IMR-90 (cell line): ENCODE data around the gene TARBP2. TPM values are rescaled to one million over a fixed set of nuclear protein-coding genes. Genes with fewer than 3 reads are reported as not detected.

Experiments
- ATAC-seq: fragments of 200-7000 bp; cut with Tn5 transposase; 2 replicates; pipeline ENCODE4 v1.9.1; 2020; ENCODE audit warnings: low read depth, mild to moderate bottlenecking, moderate library complexity
- BruUV-seq: library from RNA; stranded (reverse); fragments of 400-500 nt; replicated peaks from 2 replicates; lab custom pipeline; 2021; lab: Mats Ljungman, UMichigan
- CTCF ChIA-PET: fragments of 300-600 bp; formaldehyde crosslinking; extraction: SDS; loops from one replicate; lab custom pipeline; 2021; ENCODE audit warnings: antibody characterized with exemption; lab: Yijun Ruan, JAX
- POLR2A ChIA-PET: fragments of 300-600 bp; sonication (Branson Sonifier 250); formaldehyde crosslinking; loops from one replicate; lab custom pipeline; 2022; ENCODE audit warnings: antibody characterized with exemption; ENCODE audit not compliant: unreplicated experiment; lab: Charles Lee
- DNase-seq: peaks from one replicate; pipeline ENCODE4 v3.0.0; 2013
- H2AFZ ChIP-seq: replicated peaks from 2 replicates; pipeline ENCODE3; 2013; ENCODE audit warnings: low read length, mild to moderate bottlenecking; ENCODE audit not compliant: poor library complexity
- H2AK5ac ChIP-seq: 2 replicates; pipeline ENCODE4 v1.6.1; 2013; ENCODE audit warnings: low read depth, low read length, inconsistent platforms
- H2AK9ac ChIP-seq: replicated peaks from 2 replicates; pipeline ENCODE3; 2013; ENCODE audit warnings: mild to moderate bottlenecking, low read depth, low read length, moderate library complexity; ENCODE audit not compliant: poor library complexity
- H2BK120ac ChIP-seq: 2 replicates; pipeline ENCODE4 v1.6.1; 2013; ENCODE audit warnings: low read depth, low read length, inconsistent platforms
- H2BK15ac ChIP-seq: 3 replicates; pipeline ENCODE4 v1.6.1; 2013; ENCODE audit warnings: low read depth, low read length, inconsistent platforms
- H2BK20ac ChIP-seq: 2 replicates; pipeline ENCODE4 v1.6.1; 2013; ENCODE audit warnings: low read depth, mild to moderate bottlenecking, inconsistent platforms, low read length, moderate library complexity
- H2BK5ac ChIP-seq: 2 replicates; pipeline ENCODE4 v1.6.1; 2013; ENCODE audit warnings: mild to moderate bottlenecking, low read depth, low read length, inconsistent platforms; ENCODE audit not compliant: poor library complexity, severe bottlenecking
- H3K14ac ChIP-seq: replicated peaks from 2 replicates; pipeline ENCODE4 v1.6.1; 2013; ENCODE audit warnings: low read depth, low read length, inconsistent platforms
- H3K18ac ChIP-seq: 2 replicates; pipeline ENCODE4 v1.6.1; 2013; ENCODE audit warnings: low read depth, low read length, control low read depth
- H3K23ac ChIP-seq: 2 replicates; pipeline ENCODE4 v1.6.1; 2013; ENCODE audit warnings: low read depth, low read length, inconsistent platforms
- H3K27ac ChIP-seq: 2 replicates; pipeline ENCODE4 v1.5.1; 2013; ENCODE audit warnings: mild to moderate bottlenecking, control low read depth, low read length; ENCODE audit not compliant: insufficient read depth
- H3K27me3 ChIP-seq: 2 replicates; pipeline ENCODE4 v1.6.1; 2013; ENCODE audit warnings: low read length; ENCODE audit not compliant: control insufficient read depth, insufficient read depth
- H3K36me3 ChIP-seq: 2 replicates; pipeline ENCODE4 v1.6.1; 2013; ENCODE audit warnings: low read length, mixed read lengths; ENCODE audit not compliant: control insufficient read depth, insufficient read depth
- H3K4ac ChIP-seq: 2 replicates; pipeline ENCODE4 v1.6.1; 2013; ENCODE audit warnings: low read depth, low read length, inconsistent platforms
- H3K4me1 ChIP-seq: 2 replicates; pipeline ENCODE4 v1.6.1; 2013; ENCODE audit warnings: low read length, mixed read lengths; ENCODE audit not compliant: control insufficient read depth, insufficient read depth
- H3K4me2 ChIP-seq: 2 replicates; pipeline ENCODE4 v1.6.1; 2013; ENCODE audit warnings: low read depth, mild to moderate bottlenecking, control low read depth, low read length, moderate library complexity
- H3K4me3 ChIP-seq: 2 replicates; pipeline ENCODE4 v1.5.1; 2013; ENCODE audit warnings: low read depth, mild to moderate bottlenecking, control low read depth, low read length, moderate library complexity; ENCODE audit not compliant: insufficient read depth
- H3K56ac ChIP-seq: 2 replicates; pipeline ENCODE4 v1.6.1; 2013; ENCODE audit warnings: low read length, inconsistent platforms; ENCODE audit not compliant: insufficient read depth; ENCODE audit errors: extremely low read depth
- H3K79me1 ChIP-seq, 2 experiments: 2 replicates each; pipeline ENCODE4 v1.6.1; 2013; ENCODE audit warnings: low read length in 2 of 2, inconsistent platforms in 1 of 2, low read depth in 1 of 2
- H3K9ac ChIP-seq: 2 replicates; pipeline ENCODE4 v1.6.1; 2013; ENCODE audit warnings: low read depth, low read length, control low read depth
- H3K9me1 ChIP-seq: 2 replicates; pipeline ENCODE4 v1.6.1; 2013; ENCODE audit warnings: low read length, inconsistent platforms; ENCODE audit not compliant: insufficient read depth
- H3K9me3 ChIP-seq: 2 replicates; pipeline ENCODE4 v1.6.1; 2013; ENCODE audit warnings: low read length; ENCODE audit not compliant: control insufficient read depth, insufficient read depth
- H4K20me1 ChIP-seq: 2 replicates; pipeline ENCODE4 v1.6.1; 2013; ENCODE audit warnings: low read length, inconsistent platforms; ENCODE audit not compliant: insufficient read depth
- H4K5ac ChIP-seq: 2 replicates; pipeline ENCODE4 v1.6.1; 2013; ENCODE audit warnings: mild to moderate bottlenecking, low read depth, low read length, control low read depth
- H4K8ac ChIP-seq, 2 experiments: 2 replicates each; pipeline ENCODE4 v1.6.1; 2013; ENCODE audit warnings: low read depth in 2 of 2, low read length in 2 of 2, control low read depth in 1 of 2, inconsistent platforms in 1 of 2
- H4K91ac ChIP-seq: 2 replicates; pipeline ENCODE4 v1.6.1; 2013; ENCODE audit warnings: low read depth, low read length, inconsistent platforms; ENCODE audit not compliant: insufficient read depth
- CEBPB ChIP-seq: IDR thresholded peaks from 2 replicates; pipeline ENCODE4 v1.6.1; 2012; ENCODE audit warnings: low read depth, low read length, improper control_type of control experiment
- ELK1 ChIP-seq: fragments of 150-350 bp; IDR thresholded peaks from 2 replicates; pipeline ENCODE4 v1.6.1; 2016; ENCODE audit warnings: low read depth, mild to moderate bottlenecking, low read length, moderate library complexity, borderline replicate concordance
- RAD21 ChIP-seq: IDR thresholded peaks from 2 replicates; pipeline ENCODE4 v1.6.1; 2012; ENCODE audit warnings: low read length, improper control_type of control experiment
- SMC3 ChIP-seq: fragments of 150-350 bp; IDR thresholded peaks from 2 replicates; pipeline ENCODE4 v1.6.1; 2016; ENCODE audit warnings: low read depth, mild to moderate bottlenecking, antibody characterized with exemption, low read length, moderate library complexity
- WGBS, 2 experiments: methylation state at CpG; one replicate each; pipeline versions ENCODE4 v1.1.5 to v1.1.7; 2013; ENCODE audit warnings: missing lambda C conversion rate in 2 of 2; ENCODE audit not compliant: insufficient read length in 1 of 2; ENCODE audit errors: extremely low coverage in 2 of 2; 5-methylcytosine and 5-hydroxymethylcytosine counted together
- dilution Hi-C: fragments of 300-500 bp; cut with HindIII; formaldehyde crosslinking; loops from one replicate; pipeline ENCODE4 v1.14.3; 2018; ENCODE audit warnings: low sequenced_read_pairs; ENCODE audit not compliant: unreplicated experiment
- in situ Hi-C: fragments of 300-500 bp; cut with MboI; formaldehyde crosslinking; loops from 3 replicates; pipeline ENCODE4 v1.14.3; 2019; ENCODE audit warnings: low sequenced_read_pairs, inconsistent platforms, mixed read lengths
- intact Hi-C: fragments of 100-400 bp; cut with micrococcal nuclease; formaldehyde crosslinking; loops from 2 replicates; pipeline ENCODE4 v1.10.0; 2022
- polyA plus RNA-seq, 3 experiments: library from polyadenylated mRNA; depleted of rRNA; stranded (reverse); fragments of >200 nt; gene quantifications; 2 replicates each; pipeline ENCODE4 v1.2.3, GENCODE V29; 2012; ENCODE audit warnings: low replicate concordance in 1 of 3
- total RNA-seq: library from RNA; depleted of rRNA; stranded (reverse); fragments of >200 nt; gene quantifications from 2 replicates; pipeline ENCODE4 v1.2.3, GENCODE V29; 2012

TARBP2 gene
- total and polyA plus RNA-seq, 2 of the 4 experiments (the other 2 are of a cell fraction), result 27.4 to 46.1 TPM

GRCh38 chr12:53524476-53524875 lies 23.4 kb downstream of the TARBP2 start:
- H3K9me3 ChIP-seq, result no peaks in the 10 kb centered on the region
- intact Hi-C loops, result no loop called here
- H4K20me1 ChIP-seq, result no peaks in the 10 kb centered on the region; the same call in 1 of the 2 replicates
- H3K18ac ChIP-seq, result no peak overlapping the region
- H3K14ac ChIP-seq, result no peak overlapping the region
- no peak overlapping the region for H2BK5ac ChIP-seq
- H3K56ac ChIP-seq, result no peak overlapping the region
- peaks cover 2% of the 10 kb centered on the region; the same call in 1 of the 2 replicates for H3K4me1 ChIP-seq
- WGBS, 2 experiments, result 90% methylated on average over 2 of the region's 13 CpGs; no CpG with 5 or more reads in 1 of the 2 experiments
- H3K27me3 ChIP-seq, result no peaks in the 10 kb centered on the region
- H3K4ac ChIP-seq, result no peak overlapping the region
- no TSS peak for BruUV-seq
- in situ Hi-C loops, result no loop called here
- H3K9ac ChIP-seq, result no peak overlapping the region
- H2BK20ac ChIP-seq, result no peak overlapping the region
- dilution Hi-C loops, result no loop called here
- H3K4me3 ChIP-seq, result no peak overlapping the region
- no peak overlapping the region for H4K8ac ChIP-seq
- no peak for TF ChIP-seq CEBPB
- no peak for TF ChIP-seq RAD21
- no peak for TF ChIP-seq ELK1
- TF ChIP-seq SMC3, result no peak
- peaks cover 28% of the 10 kb centered on the region for H3K36me3 ChIP-seq
- H3K27ac ChIP-seq, result no peak overlapping the region
- DNase-seq, result no peak
- H2AFZ ChIP-seq, result no peak overlapping the region
- no peak overlapping the region for H4K91ac ChIP-seq
- no peaks in the 10 kb centered on the region for H3K9me1 ChIP-seq
- no peak overlapping the region for H2BK120ac ChIP-seq
- no peak overlapping the region for H2BK15ac ChIP-seq
- H2AK9ac ChIP-seq, result no peak overlapping the region
- H3K79me1 ChIP-seq, result peaks cover 0 to 3% of the 10 kb centered on the region in 2 experiments; a peak in 1 of 4 replicates
- H2AK5ac ChIP-seq, result no peak overlapping the region
- H4K5ac ChIP-seq, result no peak overlapping the region
- POLR2A ChIA-PET, result no interaction called here
- H3K23ac ChIP-seq, result no peak overlapping the region
- no peak overlapping the region for H3K4me2 ChIP-seq
- no peak for ATAC-seq
- CTCF ChIA-PET, result no interaction called here
